GM21367 (cell line): ENCODE results near the gene DHRS7.
"Not testable (repeated sequence)": the region's sequence is repeated elsewhere in the genome, so short reads cannot be mapped to it uniquely, and the experiment has no call there.

Source experiments
- ATAC-seq: cut with Tn5 transposase; IDR thresholded peaks from one replicate; pipeline ENCODE4 v1.9.1; 2021; ENCODE audit not compliant: unreplicated experiment

Gene DHRS7

DNA sequence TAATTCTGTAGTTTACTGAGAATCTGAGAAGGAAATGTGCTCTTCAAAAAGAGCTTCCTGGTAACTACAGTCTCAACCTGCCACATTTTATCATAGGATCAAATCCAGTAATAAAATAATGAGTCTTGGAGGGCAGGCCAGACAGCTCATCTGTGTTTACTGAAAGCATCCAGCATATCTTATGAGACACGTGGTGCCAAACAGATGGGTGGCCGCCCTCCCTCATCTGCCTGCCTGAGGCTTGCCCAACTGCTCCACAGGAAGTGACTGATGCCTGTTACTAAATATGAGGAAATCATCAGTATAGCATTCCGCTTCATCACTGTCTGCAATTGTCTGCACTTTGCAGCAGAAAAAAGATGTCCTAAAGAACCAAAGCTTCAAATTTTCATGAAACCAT lies 13.5 kb downstream of the DHRS7 start:
- peak; percentile 93 for ATAC-seq

DNA sequence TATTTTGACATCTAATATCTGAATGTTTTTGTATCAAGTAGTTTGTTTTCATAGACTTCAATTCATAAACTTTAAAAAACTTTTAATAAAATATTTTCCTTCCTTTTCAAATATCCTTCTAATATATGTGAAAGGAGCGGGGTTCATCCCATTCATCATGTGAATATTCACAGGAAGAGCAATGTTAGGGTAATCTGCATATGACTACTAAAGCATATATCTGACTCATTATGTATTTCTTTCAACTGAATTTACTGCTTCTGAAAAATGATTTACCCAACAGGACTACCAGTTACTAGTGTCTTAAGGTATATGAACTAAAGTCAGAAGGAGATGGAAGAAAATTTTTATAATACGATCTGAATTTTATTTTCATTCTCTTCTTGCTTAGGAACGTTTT lies 30.5 kb downstream of the DHRS7 start:
- no peak for ATAC-seq

DNA sequence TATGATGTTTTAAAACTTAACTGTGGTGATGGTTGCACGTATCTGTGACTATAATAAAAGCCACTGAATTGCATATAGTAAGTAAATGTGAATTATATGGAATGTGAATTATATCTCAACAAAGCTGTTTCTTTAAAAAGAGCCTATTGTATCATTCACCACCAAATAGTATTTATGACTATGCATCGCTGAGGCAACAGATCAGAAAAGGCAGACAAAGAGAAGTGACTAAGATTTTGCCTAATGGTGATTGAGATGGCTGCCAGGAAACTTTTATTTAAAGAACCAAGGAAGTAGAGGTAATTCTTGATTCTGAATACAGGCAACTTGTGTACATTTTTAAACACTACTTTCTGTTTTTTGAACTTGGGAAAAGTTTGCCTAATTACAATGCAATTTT lies 31.7 kb downstream of the DHRS7 start:
- no peak for ATAC-seq

GRCh38 chr14:60125918-60126317 lies 39.3 kb downstream of the DHRS7 start:
- no peak for ATAC-seq

DNA sequence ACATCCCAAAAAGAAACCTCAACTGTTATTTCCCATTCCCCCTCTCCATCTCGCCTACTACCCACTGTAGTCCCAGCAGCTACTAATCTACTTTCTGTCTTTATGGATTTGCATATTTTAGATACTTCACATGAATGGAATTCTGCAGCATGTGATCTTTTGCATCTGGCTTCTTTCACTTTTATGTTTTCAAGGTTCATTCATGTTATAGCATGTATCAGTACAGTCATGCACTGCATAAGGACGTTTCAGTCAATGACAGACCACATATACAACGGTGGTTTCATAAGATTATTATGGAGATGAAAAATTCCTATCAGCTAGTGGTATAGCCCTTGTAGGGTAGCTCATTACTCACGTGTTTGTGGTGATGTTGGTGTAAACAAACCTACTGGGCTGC lies 49.0 kb downstream of the DHRS7 start:
- ATAC-seq, result no peak

- ATAC-seq, result no peak
These were observed 50.3 kb downstream of the DHRS7 start for GRCh38 chr14:60114881-60115280.

DNA sequence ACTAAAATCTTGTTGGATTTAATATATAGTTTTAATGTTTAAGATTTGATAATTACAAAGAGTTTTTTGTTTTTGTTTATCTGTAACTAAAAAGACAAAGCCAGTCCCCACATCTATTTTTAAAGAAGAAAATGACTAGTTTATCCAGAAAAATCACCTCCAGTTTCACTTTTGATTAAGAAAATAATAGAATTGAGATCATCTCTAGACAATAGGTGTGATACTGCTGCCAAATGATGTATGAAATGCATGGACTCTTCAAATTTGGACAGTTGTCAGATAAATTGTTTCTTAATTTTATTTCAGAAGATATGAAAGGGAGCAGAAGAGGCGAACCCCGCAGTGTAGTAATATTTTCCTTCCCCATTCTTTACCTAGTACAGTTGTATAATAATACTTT lies 53.5 kb downstream of the DHRS7 start:
- no peak for ATAC-seq

DNA sequence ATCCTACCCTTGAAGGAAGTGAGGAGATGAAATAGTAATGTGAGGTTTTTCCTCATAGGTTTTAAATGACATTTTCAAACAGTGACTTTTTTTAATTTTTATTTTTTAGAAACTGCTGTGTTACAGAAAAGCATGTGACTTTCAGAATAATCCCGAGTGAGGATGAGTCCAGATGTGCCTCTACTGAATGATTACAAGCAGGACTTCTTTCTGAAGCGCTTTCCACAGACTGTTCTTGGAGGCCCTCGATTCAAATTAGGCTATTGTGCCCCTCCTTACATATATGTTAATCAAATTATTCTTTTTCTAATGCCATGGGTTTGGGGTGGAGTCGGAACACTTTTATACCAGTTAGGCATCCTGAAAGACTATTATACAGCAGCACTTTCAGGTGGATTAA lies 57.7 kb downstream of the DHRS7 start:
- ATAC-seq, result no peak

DNA sequence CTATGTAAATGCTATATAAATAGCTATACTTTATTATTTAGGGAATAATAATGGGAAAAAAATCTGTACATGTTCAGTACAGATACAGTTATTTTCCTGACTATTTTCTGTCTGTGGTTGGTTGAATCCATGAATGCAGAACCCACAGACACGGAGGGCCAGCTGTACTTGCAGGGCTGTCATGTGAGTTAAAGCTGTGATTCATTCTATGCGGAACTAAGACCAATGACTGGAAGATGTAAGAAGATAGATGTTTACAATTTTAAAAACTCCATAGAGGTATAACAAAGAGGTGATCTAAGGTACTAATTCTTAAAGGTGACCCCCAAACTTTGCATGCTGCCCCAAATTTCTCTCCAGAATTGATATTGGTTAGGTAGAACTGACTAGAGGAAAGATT lies 58.9 kb downstream of the DHRS7 start:
- no peak for ATAC-seq

DNA sequence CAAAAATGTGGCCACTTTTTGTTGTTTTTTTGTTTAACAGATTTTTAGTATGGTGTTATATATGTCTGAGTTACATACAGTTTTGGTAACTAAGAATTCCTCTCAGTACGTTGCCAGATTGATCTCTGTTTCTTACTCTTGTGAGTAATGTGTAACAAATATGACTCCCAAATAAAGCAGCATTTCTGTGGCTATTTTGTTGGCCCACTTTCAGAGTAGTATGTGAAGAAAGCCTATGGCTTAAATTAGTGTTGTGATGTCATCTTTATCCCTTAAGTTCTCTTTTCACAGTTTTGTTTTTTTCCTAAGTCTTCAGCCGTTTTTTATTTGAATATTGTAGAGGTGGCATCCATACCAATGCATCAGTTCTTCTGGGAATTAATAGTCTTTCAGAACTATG lies 62.8 kb downstream of the DHRS7 start:
- ATAC-seq, result no peak

DNA sequence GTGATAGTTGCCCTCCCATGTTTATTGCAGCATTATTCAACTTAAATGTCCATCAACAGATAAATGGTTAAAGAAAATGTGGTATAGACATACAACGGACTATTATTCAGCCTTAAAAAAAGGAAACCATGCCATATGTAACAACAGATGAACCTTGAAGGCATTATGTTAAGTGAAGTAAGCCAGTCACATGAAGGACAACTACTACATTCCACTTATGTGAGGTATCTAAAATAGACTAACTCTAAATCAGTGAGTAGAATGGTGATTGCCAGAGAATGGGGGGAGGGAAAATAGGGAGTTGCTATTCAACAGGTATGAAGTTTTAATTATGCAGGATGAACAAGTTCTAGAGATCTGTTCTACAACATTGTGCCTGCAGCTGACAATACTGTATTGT lies 63.4 kb downstream of the DHRS7 start:
- ATAC-seq, result no peak

GRCh38 chr14:60099855-60100254 lies 65.3 kb downstream of the DHRS7 start:
- ATAC-seq, result not testable (repeated sequence)

DNA sequence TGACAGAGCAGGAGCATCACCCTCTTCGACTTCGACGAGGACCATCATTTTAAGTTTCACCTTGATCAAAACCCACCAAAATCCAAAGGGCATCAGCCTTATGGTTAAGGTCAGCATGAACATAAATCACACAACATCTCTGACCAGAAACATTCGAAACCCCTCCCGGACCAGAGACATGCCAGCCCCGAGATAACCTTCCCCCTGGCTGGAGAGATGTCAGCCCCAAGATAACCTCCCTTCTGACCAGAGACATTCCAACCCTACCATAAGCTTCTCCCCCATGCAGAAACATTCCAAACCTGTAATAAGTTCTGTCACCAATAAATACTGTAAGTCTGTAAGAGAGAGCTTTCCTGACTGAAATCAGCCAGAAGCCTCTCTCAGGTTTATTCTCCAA lies 67.2 kb downstream of the DHRS7 start:
- no peak for ATAC-seq

DNA sequence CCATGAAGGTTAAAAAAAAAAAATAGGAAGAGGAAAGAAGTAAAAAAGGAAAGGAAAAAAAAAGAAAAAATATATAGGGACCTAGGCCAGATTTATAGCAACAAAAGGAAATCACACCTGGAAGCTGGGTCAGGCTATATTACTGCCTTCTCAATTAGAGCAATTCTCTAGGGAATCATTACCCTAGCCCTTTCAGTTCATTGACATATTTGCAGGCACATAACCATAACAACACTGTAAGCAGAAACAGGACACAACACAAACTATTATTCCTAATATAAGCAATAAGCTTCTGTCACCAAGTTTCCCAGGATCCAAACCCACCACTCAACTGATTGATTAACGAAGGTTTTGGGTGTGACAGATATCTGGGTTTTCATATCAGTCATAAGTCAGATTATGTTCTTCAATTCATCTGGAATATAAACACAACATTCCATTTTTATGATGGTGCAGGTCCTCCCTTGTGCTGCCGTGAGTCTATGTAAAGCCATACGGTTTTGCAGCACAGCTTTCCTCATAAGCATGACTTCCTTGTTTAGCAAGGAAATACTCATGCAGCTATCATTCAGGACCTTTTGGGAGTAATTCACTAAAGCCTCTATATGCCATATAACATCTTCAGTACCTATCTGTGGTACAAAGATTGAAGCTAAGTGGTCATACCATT lies 69.3 kb downstream of the DHRS7 start:
- no peak for ATAC-seq

DNA sequence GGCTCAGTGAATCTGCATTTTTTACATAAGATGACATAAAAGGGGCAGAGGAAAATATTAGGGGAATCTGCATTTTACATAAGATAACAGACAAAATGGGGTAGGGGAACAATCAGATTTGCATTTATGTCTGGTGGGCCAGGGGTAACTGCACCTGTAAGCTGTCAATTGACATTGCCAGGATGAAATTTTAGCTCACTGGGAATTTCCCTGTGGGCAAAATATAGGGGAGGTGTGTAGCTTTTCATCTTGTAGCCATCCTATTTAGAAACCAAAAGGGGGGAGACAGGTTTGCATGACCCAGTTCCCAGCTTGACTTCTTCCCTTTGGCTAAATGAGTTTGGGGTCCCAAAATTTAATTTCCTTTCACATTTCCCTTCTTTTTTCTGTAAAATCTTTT lies 70.0 kb downstream of the DHRS7 start:
- ATAC-seq, result no peak

GRCh38 chr14:60094306-60094897 lies 70.8 kb downstream of the DHRS7 start:
- ATAC-seq, result no peak
